HepG2 (cell line): ENCODE results near the gene BAG3. TPM values are rescaled to one million over a fixed set of nuclear protein-coding genes. Genes with fewer than 3 reads are reported as not detected.

Experiments
- AGO2 ChIP-seq: fragments of 200-400 bp; formaldehyde crosslinking; optimal IDR thresholded peaks from 2 replicates; pipeline ENCODE3; 2017; ENCODE audit warnings: mild to moderate bottlenecking, low read depth, low read length, moderate library complexity
- ATF7 ChIP-seq, 2 experiments: fragments of 450-650 bp in 1 of 2; sonication (generic) in 1 of 2; formaldehyde crosslinking in 1 of 2; IDR thresholded peaks; 2 replicates each; pipeline versions ENCODE4 v1.4.0 to v1.6.1; 2016 to 2020; ENCODE audit warnings: antibody characterized with exemption in 1 of 2, mild to moderate bottlenecking in 1 of 2, missing genetic modification reagents in 1 of 2
- CCDC6 ChIP-seq: sonication (generic); formaldehyde crosslinking; IDR thresholded peaks from 2 replicates; pipeline ENCODE4 v1.8.1; 2022; ENCODE audit warnings: mild to moderate bottlenecking, missing genetic modification reagents, moderate library complexity
- HOXA5 ChIP-seq: sonication (generic); formaldehyde crosslinking; IDR thresholded peaks from 2 replicates; pipeline ENCODE4 v1.4.0; 2020; ENCODE audit warnings: missing genetic modification reagents
- MTA1 ChIP-seq: sonication (generic); formaldehyde crosslinking; IDR thresholded peaks from 2 replicates; pipeline ENCODE4 v1.4.0; 2020; ENCODE audit warnings: missing genetic modification reagents, mild to moderate bottlenecking, borderline replicate concordance
- NCOA5 ChIP-seq: sonication (generic); formaldehyde crosslinking; IDR thresholded peaks from 2 replicates; pipeline ENCODE4 v1.4.0; 2020; ENCODE audit warnings: missing genetic modification reagents
- PRDM4 ChIP-seq: sonication (generic); formaldehyde crosslinking; IDR thresholded peaks from 2 replicates; pipeline ENCODE4 v1.9.0; 2021; ENCODE audit warnings: missing genetic modification reagents, borderline replicate concordance
- RXRA ChIP-seq: sonication (generic); formaldehyde crosslinking; IDR thresholded peaks from 2 replicates; pipeline ENCODE4 v1.5.1; 2020; ENCODE audit warnings: missing genetic modification reagents
- SALL1 ChIP-seq: sonication (generic); formaldehyde crosslinking; IDR thresholded peaks from 2 replicates; pipeline ENCODE4 v1.8.0; 2022; ENCODE audit warnings: mild to moderate bottlenecking, missing genetic modification reagents
- WIZ ChIP-seq: sonication (generic); formaldehyde crosslinking; IDR thresholded peaks from 2 replicates; pipeline ENCODE4 v1.5.1; 2020; ENCODE audit warnings: mild to moderate bottlenecking, missing genetic modification reagents
- ZBTB2 ChIP-seq: sonication (generic); formaldehyde crosslinking; IDR thresholded peaks from 2 replicates; pipeline ENCODE4 v1.8.0; 2022; ENCODE audit warnings: low read depth, missing genetic modification reagents
- ZBTB33 ChIP-seq: sonication (generic); formaldehyde crosslinking; IDR thresholded peaks from 2 replicates; pipeline ENCODE4 v1.4.0; 2020; ENCODE audit warnings: missing genetic modification reagents
- ZNF263 ChIP-seq: sonication (generic); formaldehyde crosslinking; IDR thresholded peaks from 2 replicates; pipeline ENCODE4 v1.4.0; 2020; ENCODE audit warnings: missing genetic modification reagents
- ZNF280D ChIP-seq: sonication (generic); formaldehyde crosslinking; IDR thresholded peaks from 2 replicates; pipeline ENCODE4 v1.5.1; 2020; ENCODE audit warnings: mild to moderate bottlenecking, missing genetic modification reagents
- ZNF292 ChIP-seq: sonication (generic); formaldehyde crosslinking; IDR thresholded peaks from 2 replicates; pipeline ENCODE4 v1.8.1; 2022; ENCODE audit warnings: mild to moderate bottlenecking, low read depth, missing genetic modification reagents, borderline replicate concordance
- ZNF746 ChIP-seq: sonication (generic); formaldehyde crosslinking; IDR thresholded peaks from 2 replicates; pipeline ENCODE4 v1.8.0; 2022; ENCODE audit warnings: mild to moderate bottlenecking, missing genetic modification reagents
- ZNF766 ChIP-seq: sonication (generic); formaldehyde crosslinking; IDR thresholded peaks from 2 replicates; pipeline ENCODE4 v1.5.0; 2020; ENCODE audit warnings: missing genetic modification reagents, borderline replicate concordance
- polyA plus RNA-seq, 8 experiments: library from polyadenylated mRNA; depleted of rRNA in 3 of 8; stranded (reverse) in 7 of 8; unstranded in 1 of 8; fragments of >200 nt; fragmentation: Illumina TruSeq in 4 of 8; extraction: Trizol in 4 of 8; gene quantifications; 2 replicates each; pipeline versions ENCODE4 v1.2.1 to v1.2.3, GENCODE V29; 2011 to 2016; ENCODE audit warnings: low read depth in 4 of 8, missing spikeins in 1 of 8, mixed read lengths in 1 of 8; ENCODE audit not compliant: insufficient read depth in 1 of 8
- total RNA-seq, 5 experiments: library from RNA; depleted of rRNA; stranded (reverse); fragments of >200 nt; fragmentation: Illumina TruSeq; extraction: Trizol; gene quantifications; 2 replicates each; pipeline ENCODE4 v1.2.3, GENCODE V29; 2016; ENCODE audit warnings: low read depth in 1 of 5

The BAG3 gene
- total and polyA plus RNA-seq, 2 of the 13 experiments (the other 11 are each of a cell fraction or from before 2014, with no cell fraction given) = 2.9 to 6.7 TPM

DNA sequence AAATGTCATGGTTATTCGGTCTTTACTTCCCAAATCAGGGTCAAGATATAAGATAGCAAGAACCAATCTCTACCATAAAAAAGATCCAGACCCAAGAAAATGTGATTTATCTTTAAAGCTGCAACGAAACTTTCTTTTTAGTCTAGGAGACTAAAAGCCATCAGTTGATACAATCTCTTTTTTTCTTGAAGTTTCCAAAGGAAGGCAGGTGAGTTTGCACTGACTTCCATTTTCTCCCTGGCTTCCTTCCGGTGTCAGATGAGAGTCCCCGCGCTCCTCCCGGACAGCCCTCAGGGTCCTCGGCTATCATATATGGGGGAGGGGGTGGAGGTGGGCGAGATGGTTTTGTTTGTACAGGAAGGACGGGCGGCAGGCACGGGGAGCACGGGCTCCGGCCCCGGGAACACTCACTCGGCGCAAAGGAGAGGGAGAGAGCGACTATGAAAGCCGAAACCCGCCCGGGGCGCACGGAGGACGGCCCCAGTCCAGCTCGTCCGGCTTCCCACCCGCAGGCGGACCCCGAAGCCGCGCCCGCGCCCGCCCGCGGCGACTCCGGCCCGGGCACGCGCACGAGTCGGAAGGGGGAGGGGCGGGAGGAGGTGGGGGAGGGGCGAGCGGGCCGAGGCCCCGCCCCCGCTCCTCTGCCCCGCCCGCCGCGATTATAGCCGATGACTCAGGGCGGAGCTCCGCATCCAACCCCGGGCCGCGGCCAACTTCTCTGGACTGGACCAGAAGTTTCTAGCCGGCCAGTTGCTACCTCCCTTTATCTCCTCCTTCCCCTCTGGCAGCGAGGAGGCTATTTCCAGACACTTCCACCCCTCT is at the start of gene BAG3 (continued):
- TF ChIP-seq ZNF280D = peak; percentile 27; the same call in 1 of the 2 replicates
- 0 out of 2 replicates have a peak, but pooled peaks have one; percentile 17 for TF ChIP-seq ZNF292 (CRISPR knock-in tag)
- TF ChIP-seq ZNF746 (CRISPR knock-in tag) = no peak
- TF ChIP-seq ZNF263 (CRISPR knock-in tag) = peak; percentile 97
- TF ChIP-seq WIZ (CRISPR knock-in tag) = no peak
- TF ChIP-seq AGO2 = no peak
- peak; percentile 41; the same call in 1 of the 2 replicates for TF ChIP-seq CCDC6 (CRISPR knock-in tag)
- TF ChIP-seq ATF7 (IDR thresholded peaks at IDR 0.05) = no peak
- TF ChIP-seq ATF7 (CRISPR knock-in tag; IDR thresholded peaks at IDR 0.05) = no peak
- no peak for TF ChIP-seq NCOA5 (CRISPR knock-in tag)
- TF ChIP-seq ZBTB2 = 0 out of 2 replicates have a peak, but pooled peaks have one; percentile 15
- no peak for TF ChIP-seq RXRA (CRISPR knock-in tag)
- TF ChIP-seq HOXA5 (CRISPR knock-in tag) = peak; percentile 61; the same call in 1 of the 2 replicates
- TF ChIP-seq ZBTB33 = no peak
- 0 out of 2 replicates have a peak, but pooled peaks have one; percentile 15 for TF ChIP-seq MTA1 (CRISPR knock-in tag)
- TF ChIP-seq PRDM4 (CRISPR knock-in tag) = no peak
- no peak for TF ChIP-seq ZNF766 (CRISPR knock-in tag)
- TF ChIP-seq SALL1 (CRISPR knock-in tag) = peak; percentile 62; the same call in 1 of the 2 replicates
- TF ChIP-seq, all 625 proteins: peak for 146
